ENCODE results near the gene TPM3.
"Not testable (repeated sequence)": the region's sequence is repeated elsewhere in the genome, so short reads cannot be mapped to it uniquely, and the experiment has no call there.

The TPM3 gene

DNA sequence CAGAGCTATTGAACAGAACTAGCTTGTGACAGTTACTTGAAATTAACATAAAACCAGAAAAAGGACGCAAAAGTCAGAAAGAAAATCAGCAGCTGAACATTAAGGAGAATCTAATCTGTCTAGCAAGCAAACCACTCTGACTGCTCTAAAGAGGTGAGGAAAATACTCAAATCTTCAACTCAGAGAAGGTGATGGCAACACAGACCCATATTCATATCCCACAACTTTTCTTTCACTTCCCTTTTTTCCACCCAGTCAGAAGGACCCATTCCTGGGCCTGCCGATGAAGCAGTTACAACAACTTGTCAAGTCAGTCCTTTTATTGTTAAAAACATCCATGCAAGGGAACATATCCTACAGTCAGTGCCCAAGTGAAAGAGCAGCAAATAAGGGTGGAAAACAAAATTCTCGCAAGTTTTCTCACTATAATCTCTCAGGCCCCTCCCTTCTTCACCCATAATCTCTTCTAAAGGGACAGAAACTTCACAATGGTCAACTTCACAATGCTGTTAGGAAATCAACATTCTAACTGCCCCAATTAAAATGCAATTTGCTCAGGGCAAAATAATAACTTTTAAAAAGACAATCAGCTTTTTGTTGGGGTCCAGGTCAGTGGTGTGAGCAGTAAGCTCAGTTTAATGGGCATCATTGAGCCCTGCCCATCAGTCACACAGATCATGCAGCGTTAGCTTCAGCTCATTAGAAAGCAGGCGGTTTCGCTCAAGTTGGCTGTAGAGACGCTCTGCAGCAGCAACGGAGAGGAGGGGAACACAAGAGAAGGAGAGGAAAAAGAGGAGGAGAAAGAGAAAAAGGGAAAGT, 33.4 kb downstream of the TPM3 start:
- no peak for DNase-seq

DNA sequence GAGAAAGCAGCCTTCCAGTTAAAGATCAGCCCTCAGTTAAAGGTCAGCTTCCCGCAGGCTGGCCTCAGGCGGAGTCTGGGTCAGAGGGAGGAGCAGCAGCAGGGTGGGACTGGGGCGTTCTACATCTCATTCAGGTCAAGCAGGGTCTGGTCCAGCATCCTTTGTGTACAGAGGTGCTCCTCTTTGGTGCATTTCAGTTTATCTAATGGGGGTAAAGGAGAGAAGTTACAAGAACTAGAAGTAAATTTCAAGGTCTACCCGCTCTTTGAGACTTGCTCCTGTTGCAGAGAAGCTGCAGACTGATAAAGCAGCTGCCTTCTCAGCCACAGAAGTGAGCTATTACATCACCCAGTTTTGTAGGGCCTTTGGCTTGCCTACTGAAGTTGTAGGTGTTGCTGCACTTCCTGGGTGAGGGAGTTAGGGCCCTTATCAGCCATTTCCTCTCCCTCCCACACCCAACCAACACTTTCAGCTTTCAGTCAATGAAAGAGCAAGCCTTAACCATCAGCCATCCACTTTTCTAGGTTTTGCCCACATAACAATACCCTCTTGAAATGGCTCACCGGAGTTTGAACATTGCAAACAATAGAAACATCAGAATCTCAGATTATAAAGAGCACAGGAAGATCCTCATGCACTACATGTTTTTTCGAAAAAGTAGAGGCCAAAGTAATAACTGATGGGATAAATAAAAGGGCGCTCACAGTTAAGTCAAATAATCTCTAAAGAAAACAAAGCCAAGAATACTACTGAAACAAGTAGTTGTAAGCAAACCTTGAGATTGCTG, 34.2 kb downstream of the TPM3 start:
- DNase-seq: no peak

DNA sequence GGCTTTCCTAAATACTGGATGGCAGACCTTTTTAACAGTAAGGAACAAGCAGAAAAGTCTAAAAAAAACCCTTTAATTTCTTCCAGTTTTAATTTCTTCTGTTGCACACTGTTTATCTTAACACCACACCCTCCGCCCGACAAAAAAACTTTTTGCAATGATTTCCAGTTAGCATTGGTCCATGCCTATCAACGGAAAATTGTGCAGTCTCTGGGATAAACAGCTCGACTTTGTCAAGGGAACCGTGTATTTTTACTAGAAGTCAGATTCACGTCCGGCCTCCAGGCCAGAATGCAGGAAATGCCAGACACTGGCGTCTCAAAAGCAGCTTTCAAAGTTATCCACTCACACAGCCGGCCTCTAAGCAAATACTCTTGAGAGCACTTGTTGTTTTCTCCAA, 36.6 kb downstream of the TPM3 start:
- no peak for DNase-seq

DNA sequence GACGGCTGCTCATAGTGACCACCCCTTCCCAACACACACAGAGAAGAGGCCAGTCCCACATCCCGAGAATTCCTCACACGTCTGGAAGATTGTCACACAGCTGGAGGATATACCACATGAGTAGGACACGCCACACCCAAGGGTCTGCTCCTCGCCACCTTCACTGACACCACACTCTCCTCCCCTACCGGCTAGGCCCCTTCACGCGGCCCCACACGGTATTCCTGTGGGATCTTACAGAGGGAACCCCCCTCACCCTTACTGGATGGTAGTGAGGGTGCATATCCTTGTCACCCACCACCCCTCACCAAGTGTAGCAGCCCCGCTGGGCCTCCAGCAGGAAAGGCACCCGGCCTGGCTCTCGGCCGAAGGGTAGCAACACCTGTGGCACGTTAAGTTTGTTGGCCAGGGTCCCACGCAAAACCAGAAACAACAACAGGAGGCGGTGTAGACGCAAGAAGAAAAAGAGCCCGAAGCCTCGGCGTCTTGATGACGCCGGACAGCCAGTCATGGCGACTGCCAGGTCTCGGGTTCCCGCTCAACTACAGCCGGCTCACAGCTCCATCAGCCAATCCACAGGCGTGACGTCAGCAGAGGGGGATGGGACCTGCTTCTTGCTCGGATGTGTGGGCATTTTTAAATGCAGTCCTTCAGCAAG, 37.2 kb downstream of the TPM3 start, which contains the start of gene NUP210L:
Gene NUP210L, minus strand, starts transcription at position 540 of the 658 bp plus-strand sequence.
- DNase-seq: no peak

DNA sequence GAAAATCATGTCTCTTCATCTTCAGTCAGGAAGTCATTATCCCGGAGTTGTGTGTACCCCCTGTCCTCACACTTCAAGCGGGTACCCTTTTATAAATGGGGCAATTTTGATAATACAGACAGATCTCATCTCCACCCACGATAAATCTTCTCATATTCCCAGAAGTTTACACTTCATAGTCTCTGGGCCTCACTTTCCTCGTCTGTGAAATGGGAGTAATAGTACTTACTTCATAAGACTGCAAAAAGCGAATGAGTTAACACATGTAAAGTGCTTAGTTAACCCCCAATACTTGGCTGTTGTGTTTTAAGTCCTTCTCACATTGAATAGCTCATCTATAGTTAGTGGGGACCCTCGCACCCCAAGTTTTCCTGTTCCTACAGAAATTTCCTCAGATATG, 37.8 kb downstream of the TPM3 start:
- DNase-seq: no peak

DNA sequence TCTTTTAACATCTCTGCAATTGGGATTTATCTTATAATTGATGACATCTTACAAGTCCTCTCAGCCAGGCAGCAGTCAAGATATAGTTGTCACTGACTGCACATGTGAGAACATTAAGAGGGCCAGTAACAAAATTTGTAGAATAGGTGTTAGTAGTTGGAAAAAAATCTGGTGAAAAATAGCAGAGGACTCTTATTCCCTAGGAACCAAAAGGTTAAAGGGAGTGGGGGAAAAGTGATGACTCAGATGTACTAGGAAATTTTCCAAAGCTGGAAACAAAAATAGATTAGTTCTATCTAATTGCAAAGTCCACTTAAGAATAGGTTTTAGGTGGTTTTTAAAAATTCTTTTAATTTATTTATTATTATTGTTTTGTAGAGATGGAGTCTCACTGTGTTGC, 40.6 kb downstream of the TPM3 start:
- DNase-seq: no peak

DNA sequence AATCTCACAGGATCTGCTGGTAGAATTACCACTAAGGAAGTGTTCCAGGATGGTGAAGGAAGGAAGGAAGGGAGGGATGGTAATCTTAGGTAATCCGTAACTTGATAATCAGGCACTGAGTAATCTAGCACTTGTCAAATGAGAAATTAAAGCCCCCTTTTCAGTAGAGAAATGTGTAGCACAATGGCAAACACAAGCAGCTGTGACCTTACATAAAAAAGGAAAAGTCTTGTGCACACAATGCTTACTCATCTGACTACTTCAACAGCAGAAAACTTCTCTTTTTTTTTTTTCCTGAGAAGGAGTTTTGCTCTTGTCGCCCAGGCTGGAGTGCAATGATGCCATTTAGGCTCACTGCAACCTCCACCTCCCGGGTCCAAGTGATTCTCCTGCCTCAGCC, 43.1 kb downstream of the TPM3 start:
- DNase-seq: no peak

DNA sequence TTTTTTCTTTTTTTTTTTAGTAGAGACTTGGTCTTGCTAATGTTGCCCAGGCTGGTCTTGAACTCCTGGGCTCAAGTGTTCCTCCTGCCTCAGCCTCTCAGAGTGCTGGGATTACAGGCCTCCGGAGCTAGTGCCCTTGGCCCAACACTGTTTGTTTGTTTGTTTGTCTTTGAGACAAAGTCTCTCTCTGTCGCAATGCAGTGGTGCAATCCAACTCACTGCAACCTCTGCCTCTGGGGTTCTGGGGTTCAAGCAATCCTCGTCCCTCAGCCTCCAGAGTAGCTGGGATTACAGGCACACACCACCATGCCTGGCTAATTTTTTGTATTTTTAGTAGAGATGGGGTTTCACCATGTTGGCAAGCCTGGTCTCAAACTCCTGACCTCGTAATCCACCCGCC, 44.4 kb downstream of the TPM3 start:
- not testable (repeated sequence) for DNase-seq

DNA sequence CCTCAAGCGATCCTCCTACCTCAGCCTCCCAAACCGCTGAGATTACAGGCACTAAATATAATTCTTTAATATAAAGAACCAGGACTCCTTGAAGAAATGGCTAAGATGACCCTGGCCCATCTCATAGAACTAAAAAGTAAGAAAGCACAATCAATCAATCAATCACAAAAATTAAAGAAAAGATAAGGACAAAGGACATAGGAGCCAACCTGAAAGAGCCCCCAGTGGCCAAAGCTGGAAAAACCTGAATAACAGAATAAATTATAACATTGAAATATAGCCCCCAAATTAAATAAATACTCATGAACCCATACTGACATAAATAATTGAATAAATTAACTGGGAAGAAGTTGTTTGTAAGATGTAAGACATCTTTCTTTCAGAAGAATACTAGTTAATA, 45.9 kb downstream of the TPM3 start:
- no peak for DNase-seq

DNA sequence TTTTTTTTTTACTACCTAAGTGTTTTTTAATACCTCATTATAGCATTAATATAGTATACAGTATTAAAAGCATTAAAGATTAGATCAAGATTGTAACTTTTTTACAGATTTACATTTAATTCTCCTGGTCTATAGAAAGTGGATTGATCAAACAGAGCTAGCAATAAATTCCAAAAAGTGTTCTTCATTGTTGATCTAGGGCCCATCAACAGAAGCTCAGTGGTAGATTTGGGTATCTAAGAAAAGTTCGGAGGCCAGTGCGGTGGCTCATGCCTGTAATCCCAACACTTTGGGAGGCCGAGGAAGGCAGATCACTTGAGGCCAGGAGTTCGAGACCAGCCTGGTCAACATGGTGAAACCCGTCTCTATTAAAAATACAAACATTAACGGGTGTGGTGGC, 49.5 kb downstream of the TPM3 start:
- no peak for DNase-seq

DNA sequence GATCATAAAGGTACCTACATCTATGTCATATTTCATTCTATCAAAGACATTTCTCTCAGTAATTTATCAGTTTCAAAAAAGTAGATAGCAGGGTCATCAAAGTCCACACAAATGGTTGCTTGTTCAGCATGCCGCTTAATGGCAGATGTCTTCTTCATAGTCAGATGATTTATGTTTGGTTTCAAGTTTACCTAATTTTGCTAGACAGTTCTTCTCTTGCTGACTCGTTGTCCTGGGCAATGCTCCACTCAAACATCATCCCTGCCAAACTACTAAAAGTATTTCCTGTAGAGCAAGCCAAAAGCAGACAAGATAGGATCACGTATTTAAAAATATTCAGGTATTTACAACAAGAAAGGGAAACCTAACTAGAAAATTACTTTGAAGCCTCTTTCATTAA, 50.7 kb downstream of the TPM3 start:
- DNase-seq: no peak

DNA sequence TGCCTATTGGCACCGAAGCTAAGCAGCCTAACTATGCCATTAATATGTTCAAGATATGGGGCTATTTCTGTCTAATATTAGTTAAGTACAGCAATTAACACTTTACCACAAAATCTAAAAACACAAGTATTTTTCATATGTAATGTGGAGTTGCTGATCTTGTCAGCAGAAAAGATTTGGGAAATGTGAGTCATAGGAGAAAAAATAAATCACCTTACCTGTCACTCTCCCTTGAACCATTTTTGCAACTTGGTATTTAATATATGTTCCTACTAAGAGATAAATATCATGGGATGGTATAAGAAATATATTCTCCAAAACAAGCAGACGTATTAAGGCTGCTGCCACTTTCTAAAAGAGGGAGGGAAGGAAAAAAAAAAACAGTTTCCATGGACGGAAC, 54.0 kb downstream of the TPM3 start:
- DNase-seq: no peak

DNA sequence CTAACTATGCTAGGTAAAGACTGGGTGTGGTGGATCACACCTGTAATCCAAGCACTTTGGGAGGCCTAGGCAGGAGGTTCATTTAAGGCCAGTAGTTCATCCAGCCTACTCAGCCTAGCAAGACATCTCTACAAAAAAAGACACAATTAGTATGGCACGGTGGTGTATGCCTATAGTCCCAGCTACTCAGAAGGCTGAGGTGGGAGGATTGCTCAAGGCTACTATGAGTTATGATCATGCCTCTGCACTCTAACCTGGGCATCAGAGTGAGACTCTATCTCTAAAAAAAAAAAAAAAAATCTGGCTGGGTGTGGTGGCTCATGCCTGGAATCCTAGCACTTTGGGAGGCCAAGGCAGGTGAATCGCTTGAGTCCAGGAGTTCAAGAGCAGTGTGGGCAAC, 58.6 kb downstream of the TPM3 start:
- DNase-seq: no peak

DNA sequence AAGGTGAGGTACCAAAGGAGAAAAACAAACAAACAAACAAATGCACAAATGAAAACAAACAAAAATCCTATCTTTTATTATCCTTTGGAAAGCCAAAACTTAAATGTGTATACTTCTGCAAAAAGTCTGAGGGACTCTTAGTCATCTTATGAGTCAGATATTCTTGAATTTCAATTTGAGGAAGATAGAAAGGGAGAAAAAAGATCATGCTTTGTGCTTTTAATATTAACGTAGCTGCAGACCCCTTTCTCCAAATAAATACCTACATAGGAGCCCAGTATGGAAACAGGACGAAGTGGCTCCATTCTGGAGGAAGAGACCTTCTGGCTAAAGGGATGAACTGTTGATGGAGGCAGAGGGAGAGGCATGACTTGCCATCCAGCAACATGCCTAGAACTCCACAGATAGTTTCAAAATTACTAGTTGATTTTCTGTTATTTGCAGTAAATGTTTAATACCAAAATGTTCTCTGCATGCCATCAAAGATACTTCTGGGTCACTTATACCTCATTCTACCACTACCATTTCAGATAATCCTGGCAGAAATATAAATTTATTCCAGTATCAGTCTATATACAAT, 62.4 kb downstream of the TPM3 start:
- no peak for DNase-seq

DNA sequence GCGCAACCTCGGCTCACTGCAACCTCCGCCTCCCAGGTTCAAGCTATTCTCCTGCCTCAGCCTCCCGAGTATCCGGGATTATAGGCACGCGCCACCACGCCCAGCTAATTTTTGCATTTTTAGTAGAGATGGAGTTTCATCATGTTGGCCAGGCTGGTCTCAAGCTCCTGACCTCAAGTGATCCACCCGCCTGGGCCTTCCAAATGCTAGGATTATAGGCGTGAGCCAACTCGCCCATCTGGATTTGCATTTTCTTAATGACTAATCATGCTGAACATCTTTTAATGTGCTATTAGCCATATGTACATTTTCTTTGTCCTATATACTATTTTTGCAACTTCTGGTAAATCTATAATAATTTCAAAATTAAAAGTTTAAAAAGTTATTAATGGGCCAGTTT, 68.7 kb downstream of the TPM3 start:
- not testable (repeated sequence) for DNase-seq

DNA sequence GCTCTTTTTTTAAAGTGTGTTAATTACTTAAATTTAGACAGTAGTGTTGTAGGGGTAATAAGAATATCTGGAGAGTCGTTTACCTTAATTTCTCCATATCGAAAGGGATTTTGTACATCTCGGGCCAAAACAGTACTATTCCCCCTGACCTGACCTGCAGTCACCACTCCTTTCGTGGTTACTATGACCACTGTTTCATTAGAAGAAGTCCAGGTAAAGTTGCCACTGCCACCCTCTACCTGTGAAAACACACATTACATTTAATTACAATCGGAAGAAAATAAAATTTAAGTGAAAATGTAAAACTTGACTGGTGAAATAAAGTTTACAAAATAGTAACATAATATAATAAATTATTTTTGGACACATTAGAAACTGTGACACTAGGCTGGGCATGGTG, 74.3 kb downstream of the TPM3 start:
- DNase-seq: no peak

DNA sequence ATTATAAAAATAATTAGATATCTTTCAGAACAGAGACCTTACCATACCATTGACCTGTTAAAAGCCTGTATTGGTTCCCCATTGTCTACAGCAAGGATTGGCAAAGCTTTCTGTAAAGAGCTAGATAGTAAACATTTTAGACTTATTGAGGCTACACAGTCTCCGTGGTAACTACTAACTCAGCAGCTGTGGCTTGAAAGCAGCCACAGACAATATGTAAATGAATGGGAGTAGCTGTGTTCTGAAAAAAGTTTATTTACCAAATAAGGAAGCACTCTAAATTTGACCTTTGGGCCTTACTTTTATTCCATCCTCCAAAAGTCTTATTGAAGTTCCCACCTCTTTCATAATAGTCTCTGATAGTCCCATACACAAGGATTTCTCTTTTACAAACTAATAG, 76.7 kb downstream of the TPM3 start:
- no peak for DNase-seq
